HepG2 (cell line): ENCODE results near the gene NCR3LG1. TPM values are rescaled to one million over a fixed set of nuclear protein-coding genes. Genes with fewer than 3 reads are reported as not detected.

Source experiments
- AKAP8 ChIP-seq: sonication (generic); formaldehyde crosslinking; IDR thresholded peaks from 2 replicates; pipeline ENCODE4 v1.5.1; 2020; ENCODE audit warnings: mild to moderate bottlenecking, missing genetic modification reagents
- BRD4 ChIP-seq: sonication (generic); formaldehyde crosslinking; IDR thresholded peaks from 2 replicates; pipeline ENCODE4 v1.4.0; 2020; ENCODE audit warnings: missing genetic modification reagents
- CAMTA2 ChIP-seq: sonication (generic); formaldehyde crosslinking; IDR thresholded peaks from 2 replicates; pipeline ENCODE4 v1.4.0; 2020; ENCODE audit warnings: mild to moderate bottlenecking, missing genetic modification reagents, borderline replicate concordance
- FOXP4 ChIP-seq: sonication (generic); formaldehyde crosslinking; IDR thresholded peaks from 2 replicates; pipeline ENCODE4 v1.4.0; 2020; ENCODE audit warnings: missing genetic modification reagents
- LBX2 ChIP-seq: sonication (generic); formaldehyde crosslinking; IDR thresholded peaks from 2 replicates; pipeline ENCODE4 v1.5.0; 2020; ENCODE audit warnings: missing genetic modification reagents, mild to moderate bottlenecking, borderline replicate concordance
- MXD3 ChIP-seq: IDR thresholded peaks from 2 replicates; pipeline ENCODE4 v1.6.1; 2016; ENCODE audit warnings: mild to moderate bottlenecking, missing biosample characterization, missing genetic modification reagents
- NFE2 ChIP-seq: sonication (generic); formaldehyde crosslinking; IDR thresholded peaks from 2 replicates; pipeline ENCODE4 v1.4.0; 2020; ENCODE audit warnings: missing genetic modification reagents
- PAF1 ChIP-seq: IDR thresholded peaks from 2 replicates; pipeline ENCODE4 v1.6.1; 2016; ENCODE audit warnings: missing genetic modification reagents, missing compliant biosample characterization
- PITX1 ChIP-seq: sonication (generic); formaldehyde crosslinking; IDR thresholded peaks from 2 replicates; pipeline ENCODE4 v1.5.1; 2020; ENCODE audit warnings: mild to moderate bottlenecking, missing genetic modification reagents
- TOE1 ChIP-seq: sonication (generic); formaldehyde crosslinking; IDR thresholded peaks from 2 replicates; pipeline ENCODE4 v1.4.0; 2020; ENCODE audit warnings: mild to moderate bottlenecking, missing genetic modification reagents
- ZBTB39 ChIP-seq: sonication (generic); formaldehyde crosslinking; IDR thresholded peaks from 2 replicates; pipeline ENCODE4 v1.5.0; 2020; ENCODE audit warnings: missing genetic modification reagents
- ZBTB8A ChIP-seq: sonication (generic); formaldehyde crosslinking; IDR thresholded peaks from 2 replicates; pipeline ENCODE4 v1.4.0; 2020; ENCODE audit warnings: mild to moderate bottlenecking, low read depth, missing genetic modification reagents, borderline replicate concordance
- ZNF230 ChIP-seq: sonication (generic); formaldehyde crosslinking; IDR thresholded peaks from 2 replicates; pipeline ENCODE4 v1.4.0; 2020; ENCODE audit warnings: mild to moderate bottlenecking, missing genetic modification reagents
- ZNF275 ChIP-seq: sonication (generic); formaldehyde crosslinking; IDR thresholded peaks from 2 replicates; pipeline ENCODE4 v1.8.0; 2022; ENCODE audit warnings: missing genetic modification reagents, mild to moderate bottlenecking, inconsistent platforms, borderline replicate concordance
- ZNF30 ChIP-seq: sonication (generic); formaldehyde crosslinking; IDR thresholded peaks from 2 replicates; pipeline ENCODE4 v1.5.0; 2020; ENCODE audit warnings: mild to moderate bottlenecking, missing genetic modification reagents
- ZNF460 ChIP-seq: sonication (generic); formaldehyde crosslinking; IDR thresholded peaks from 2 replicates; pipeline ENCODE4 v1.5.1; 2020; ENCODE audit warnings: missing genetic modification reagents, mild to moderate bottlenecking, borderline replicate concordance
- ZNF780A ChIP-seq: sonication (generic); formaldehyde crosslinking; IDR thresholded peaks from 2 replicates; pipeline ENCODE4 v1.8.0; 2022; ENCODE audit warnings: mild to moderate bottlenecking, missing genetic modification reagents, moderate library complexity
- polyA plus RNA-seq, 8 experiments: library from polyadenylated mRNA; depleted of rRNA in 3 of 8; stranded (reverse) in 7 of 8; unstranded in 1 of 8; fragments of >200 nt; fragmentation: Illumina TruSeq in 4 of 8; extraction: Trizol in 4 of 8; gene quantifications; 2 replicates each; pipeline versions ENCODE4 v1.2.1 to v1.2.3, GENCODE V29; 2011 to 2016; ENCODE audit warnings: low read depth in 4 of 8, missing spikeins in 1 of 8, mixed read lengths in 1 of 8; ENCODE audit not compliant: insufficient read depth in 1 of 8
- total RNA-seq, 5 experiments: library from RNA; depleted of rRNA; stranded (reverse); fragments of >200 nt; fragmentation: Illumina TruSeq; extraction: Trizol; gene quantifications; 2 replicates each; pipeline ENCODE4 v1.2.3, GENCODE V29; 2016; ENCODE audit warnings: low read depth in 1 of 5

Gene NCR3LG1
- total and polyA plus RNA-seq, 2 of the 13 experiments (the other 11 are each of a cell fraction or from before 2014, with no cell fraction given): 16.1 to 25.1 TPM

GRCh38 chr11:17352950-17353820, 1.6 kb downstream of the NCR3LG1 start (continued):
- TF ChIP-seq BRD4 (CRISPR knock-in tag) (0 out of 2 replicates have a peak, but pooled peaks have one; percentile 47), NFE2 (no peak), ZBTB39 (CRISPR knock-in tag) (no peak), AKAP8 (CRISPR knock-in tag) (peak; percentile 43; the same call in 1 of the 2 replicates), ZNF460 (CRISPR knock-in tag) (no peak; the same call in 1 of the 2 replicates), ZNF780A (CRISPR knock-in tag) (peak; percentile 7; the same call in 1 of the 2 replicates), TOE1 (CRISPR knock-in tag) (no peak; the same call in 1 of the 2 replicates), LBX2 (CRISPR knock-in tag) (peak; percentile 61; the same call in 1 of the 2 replicates), ZNF230 (no peak; the same call in 1 of the 2 replicates), PAF1 (CRISPR knock-in tag) (0 out of 2 replicates have a peak, but pooled peaks have one; percentile 49), PITX1 (CRISPR knock-in tag) (peak; percentile 49; the same call in 1 of the 2 replicates), FOXP4 (CRISPR knock-in tag) (no peak; the same call in none of the 2 replicates), CAMTA2 (CRISPR knock-in tag) (peak; percentile 76; the same call in 1 of the 2 replicates), MXD3 (CRISPR knock-in tag) (peak; percentile 90), ZNF275 (CRISPR knock-in tag) (peak; percentile 40; the same call in 1 of the 2 replicates), ZBTB8A (no peak; the same call in 1 of the 2 replicates), ZNF30 (CRISPR knock-in tag) (no peak)
